Measurements from ENCODE around the gene XRCC4.

DNA sequence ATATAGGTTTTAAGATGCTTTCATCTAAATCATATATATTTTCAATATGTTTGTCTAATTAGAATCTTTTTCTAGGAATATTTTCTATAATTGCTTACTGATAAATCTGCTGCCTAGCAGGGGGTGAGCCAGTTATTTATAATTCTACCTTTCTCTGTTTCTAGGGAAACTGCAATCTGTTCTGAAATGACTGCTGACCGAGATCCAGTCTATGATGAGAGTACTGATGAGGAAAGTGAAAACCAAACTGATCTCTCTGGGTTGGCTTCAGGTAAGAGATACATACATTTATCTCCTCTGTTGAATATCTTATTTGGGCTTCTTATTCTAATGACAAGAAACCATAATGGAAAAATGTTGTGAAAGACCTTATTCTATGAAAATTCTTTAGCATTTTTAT is 127.3 kb downstream of the XRCC4 start:
- TF ChIP-seq CREB1 (IDR thresholded peaks at IDR 0.05) (no peak), CREB1 (CRISPR knock-in tag; IDR thresholded peaks at IDR 0.05) (no peak)
- TF ChIP-seq, protein P1, sequence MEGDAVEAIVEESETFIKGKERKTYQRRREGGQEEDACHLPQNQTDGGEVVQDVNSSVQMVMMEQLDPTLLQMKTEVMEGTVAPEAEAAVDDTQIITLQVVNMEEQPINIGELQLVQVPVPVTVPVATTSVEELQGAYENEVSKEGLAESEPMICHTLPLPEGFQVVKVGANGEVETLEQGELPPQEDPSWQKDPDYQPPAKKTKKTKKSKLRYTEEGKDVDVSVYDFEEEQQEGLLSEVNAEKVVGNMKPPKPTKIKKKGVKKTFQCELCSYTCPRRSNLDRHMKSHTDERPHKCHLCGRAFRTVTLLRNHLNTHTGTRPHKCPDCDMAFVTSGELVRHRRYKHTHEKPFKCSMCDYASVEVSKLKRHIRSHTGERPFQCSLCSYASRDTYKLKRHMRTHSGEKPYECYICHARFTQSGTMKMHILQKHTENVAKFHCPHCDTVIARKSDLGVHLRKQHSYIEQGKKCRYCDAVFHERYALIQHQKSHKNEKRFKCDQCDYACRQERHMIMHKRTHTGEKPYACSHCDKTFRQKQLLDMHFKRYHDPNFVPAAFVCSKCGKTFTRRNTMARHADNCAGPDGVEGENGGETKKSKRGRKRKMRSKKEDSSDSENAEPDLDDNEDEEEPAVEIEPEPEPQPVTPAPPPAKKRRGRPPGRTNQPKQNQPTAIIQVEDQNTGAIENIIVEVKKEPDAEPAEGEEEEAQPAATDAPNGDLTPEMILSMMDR (IDR thresholded peaks at IDR 0.05 in 2 of 3, conservative IDR thresholded peaks at IDR 0.05 in 1 of 3; ENCODE audit: insufficient read depth in 2 of 3, low read depth in 1 of 3, low read length in 3 of 3), result no peak
